K562 (cell line): ENCODE measurements around the gene CTBS. TPM values are rescaled to one million over a fixed set of nuclear protein-coding genes. Genes with fewer than 3 reads are reported as not detected.

Source experiments
- AFF4 ChIP-seq: sonication (generic); formaldehyde crosslinking; IDR thresholded peaks from 2 replicates; pipeline ENCODE4 v1.8.0; 2023; ENCODE audit warnings: mild to moderate bottlenecking, missing genetic modification reagents
- ARHGAP35 ChIP-seq: fragments of 450-650 bp; IDR thresholded peaks from 2 replicates; pipeline ENCODE4 v1.6.1; 2018; ENCODE audit not compliant: partially characterized antibody
- BDP1 ChIP-seq: IDR thresholded peaks from 3 replicates; pipeline ENCODE4 v1.6.1; 2011; ENCODE audit not compliant: insufficient read length, insufficient read depth
- CREM ChIP-seq: IDR thresholded peaks from 2 replicates; pipeline ENCODE4 v1.6.1; 2014; ENCODE audit warnings: antibody characterized with exemption, low read depth
- CSDE1 ChIP-seq, 2 experiments: fragments of 450-650 bp; IDR thresholded peaks; 2 replicates each; pipeline ENCODE4 v1.6.1; 2016; ENCODE audit warnings: mild to moderate bottlenecking in 1 of 2
- GTF2E2 ChIP-seq: fragments of 200-800 bp; sonication (Bioruptor generic); IDR thresholded peaks from 2 replicates; pipeline ENCODE4 v1.6.1; 2016; ENCODE audit warnings: missing genetic modification characterization, missing compliant biosample characterization
- KLF1 ChIP-seq: fragments of 450-650 bp; IDR thresholded peaks from 2 replicates; pipeline ENCODE4 v1.6.1; 2016; ENCODE audit warnings: missing genetic modification characterization, missing compliant biosample characterization
- KLF6 ChIP-seq: fragments of 250-450 bp; sonication (Bioruptor Pico); IDR thresholded peaks from 2 replicates; pipeline ENCODE4 v1.4.0; 2020; ENCODE audit warnings: mild to moderate bottlenecking, moderate library complexity, borderline replicate concordance
- LARP7 ChIP-seq: fragments of 450-650 bp; IDR thresholded peaks from 2 replicates; pipeline ENCODE4 v1.6.1; 2016
- MYC ChIP-seq, 2 experiments: fragments of 250-450 bp in 1 of 2; sonication (Bioruptor Pico) in 1 of 2; IDR thresholded peaks; 2 replicates each; pipeline versions ENCODE4 v1.5.1 to v1.6.1; 2012 to 2021; ENCODE audit warnings: low read depth in 2 of 2, borderline replicate concordance in 1 of 2, improper control_type of control experiment in 1 of 2, low read length in 1 of 2, mild to moderate bottlenecking in 1 of 2, moderate library complexity in 1 of 2
- NCOR1 ChIP-seq: fragments of 450-650 bp; IDR thresholded peaks from 2 replicates; pipeline ENCODE4 v1.6.1; 2016; ENCODE audit warnings: mild to moderate bottlenecking, moderate library complexity
- OTX1 ChIP-seq: fragments of 450-650 bp; formaldehyde crosslinking; IDR thresholded peaks from 2 replicates; pipeline ENCODE4 v1.4.0; 2022; ENCODE audit warnings: mild to moderate bottlenecking
- PCBP1 ChIP-seq: fragments of 200-400 bp; formaldehyde crosslinking; IDR thresholded peaks from 2 replicates; pipeline ENCODE4 v1.6.1; 2018; ENCODE audit warnings: mild to moderate bottlenecking, low read depth, low read length; ENCODE audit not compliant: poor library complexity, severe bottlenecking
- POLR2A ChIP-seq: fragments of 450-650 bp; conservative IDR thresholded peaks from 2 replicates; pipeline ENCODE4 v1.6.1; 2016
- RB1 ChIP-seq: fragments of 450-650 bp; IDR thresholded peaks from 2 replicates; pipeline ENCODE4 v1.6.1; 2017; ENCODE audit warnings: low read depth, mild to moderate bottlenecking
- RCOR1 ChIP-seq, 2 experiments: IDR thresholded peaks; 2 replicates each; pipeline ENCODE4 v1.6.1; 2012; ENCODE audit warnings: low read depth in 2 of 2, low read length in 2 of 2, borderline replicate concordance in 1 of 2, improper control_type of control experiment in 1 of 2
- SAFB ChIP-seq: fragments of 200-400 bp; formaldehyde crosslinking; IDR thresholded peaks from 2 replicates; pipeline ENCODE4 v1.6.1; 2017; ENCODE audit warnings: low read depth, low read length, borderline replicate concordance
- STAT5A ChIP-seq: IDR thresholded peaks from 2 replicates; pipeline ENCODE4 v1.6.1; 2012; ENCODE audit warnings: low read length, inconsistent platforms, borderline replicate concordance
- TOE1 ChIP-seq, 2 experiments: fragments of 450-650 bp in 1 of 2; sonication (generic) in 1 of 2; formaldehyde crosslinking in 1 of 2; IDR thresholded peaks; 2 replicates each; pipeline versions ENCODE4 v1.7.1 to v1.8.0; 2016 to 2022; ENCODE audit warnings: borderline replicate concordance in 2 of 2, mild to moderate bottlenecking in 2 of 2, antibody characterized with exemption in 1 of 2, inconsistent platforms in 1 of 2, low read depth in 1 of 2, missing genetic modification reagents in 1 of 2, moderate library complexity in 1 of 2
- TRIM28 ChIP-seq: fragments of 450-650 bp; IDR thresholded peaks from 2 replicates; pipeline ENCODE4 v1.6.1; 2017
- ZBTB2 ChIP-seq: fragments of 450-650 bp; IDR thresholded peaks from 2 replicates; pipeline ENCODE4 v1.6.1; 2016; ENCODE audit warnings: antibody characterized with exemption
- ZNF511 ChIP-seq: sonication (generic); formaldehyde crosslinking; IDR thresholded peaks from 2 replicates; pipeline ENCODE4 v1.8.0; 2022; ENCODE audit warnings: mild to moderate bottlenecking, missing genetic modification reagents
- ZNF766 ChIP-seq: fragments of 200-800 bp; sonication (Bioruptor generic); conservative IDR thresholded peaks from 2 replicates; pipeline ENCODE4 v1.6.1; 2016; ENCODE audit warnings: missing genetic modification characterization, missing compliant biosample characterization
- polyA plus RNA-seq, 8 experiments: library from polyadenylated mRNA; depleted of rRNA in 4 of 8; stranded (reverse) in 5 of 8; unstranded in 3 of 8; fragments of >200 nt; fragmentation: Nextera tagmentation in 2 of 8; fragmentation: Illumina TruSeq in 1 of 8; extraction: Ambion mirVana in 2 of 8; extraction: Trizol in 1 of 8; gene quantifications; 2 replicates each; pipeline versions ENCODE4 v1.2.1 to v1.2.3, GENCODE V29; 2011 to 2014; ENCODE audit warnings: inconsistent platforms in 1 of 8, missing spikeins in 1 of 8
- total RNA-seq, 7 experiments: library from RNA; depleted of rRNA in 6 of 7; stranded (reverse); fragments of >200 nt in 6 of 7; fragmentation: Illumina TruSeq in 2 of 7; extraction: Trizol in 2 of 7; gene quantifications; 2 replicates each; pipeline versions ENCODE4 v1.2.1 to v1.2.3, GENCODE V29; 2011 to 2021; ENCODE audit warnings: low replicate concordance in 1 of 7

CTBS gene
- total and polyA plus RNA-seq, 9 of the 15 experiments (the other 6 are each of a cell fraction or from before 2014, with no cell fraction given) = 3.0 to 19.8 (median 9.9) TPM

- TF ChIP-seq AFF4 (CRISPR knock-in tag) (peak; percentile 86; the same call in 1 of the 2 replicates), PCBP1 (peak; percentile 70), KLF1 (peak; percentile 98), OTX1 (CRISPR knock-in tag) (0 out of 2 replicates have a peak, but pooled peaks have one; percentile 65), BDP1 (no peak), ZBTB2 (peak; percentile 94), ZNF766 (CRISPR knock-in tag) (0 out of 2 replicates have a peak, but pooled peaks have one; percentile 13), STAT5A (peak; percentile 30; the same call in 1 of the 2 replicates), SAFB (peak; percentile 62; the same call in 1 of the 2 replicates), GTF2E2 (peak; percentile 57; the same call in 1 of the 2 replicates), TRIM28 (peak; percentile 69; the same call in 1 of the 2 replicates), NCOR1 (peak; percentile 71), MYC (IDR thresholded peaks at IDR 0.05; ENCODE audit: low read depth, low read length) (peak; percentile 40; the same call in 1 of the 2 replicates), MYC (CRISPR knock-in tag; IDR thresholded peaks at IDR 0.05; ENCODE audit: borderline replicate concordance, low read depth) (no peak), ARHGAP35 (no peak), KLF6 (CRISPR knock-in tag) (peak; percentile 12; the same call in 1 of the 2 replicates), RCOR1 (IDR thresholded peaks at IDR 0.05; ENCODE audit: borderline replicate concordance in 1 of 2, low read depth in 2 of 2, low read length in 2 of 2) (peak in 1 of 2 experiments; percentile 63; a peak in 2 of 4 replicates), POLR2A (peak; percentile 98), LARP7 (0 out of 2 replicates have a peak, but pooled peaks have one; percentile 73), CSDE1 (IDR thresholded peaks at IDR 0.05) (no peak), CREM (peak; percentile 79), TOE1 (IDR thresholded peaks at IDR 0.05; ENCODE audit: borderline replicate concordance) (peak; percentile 69; the same call in 1 of the 2 replicates), TOE1 (CRISPR knock-in tag; IDR thresholded peaks at IDR 0.05; ENCODE audit: borderline replicate concordance, low read depth) (no peak), ZNF511 (peak; percentile 82), RB1 (peak; percentile 73)
Measured at GRCh38 chr1:84506002-84506728, 68.1 kb downstream of the CTBS start, which contains the start of the genes GNG5 and SPATA1 (continued).
